SJCRH30 (cell line): ENCODE measurements around the gene HPN. TPM values are rescaled to one million over a fixed set of nuclear protein-coding genes. Genes with fewer than 3 reads are reported as not detected.
"Not testable (repeated sequence)": the region's sequence is repeated elsewhere in the genome, so short reads cannot be mapped to it uniquely, and the experiment has no call there.

Experiments used
- DNase-seq, 2 experiments: peaks; one replicate each; pipeline ENCODE4 v3.0.0-alpha.2; 2015 to 2020
- H3K27ac ChIP-seq: fragments of 250-450 bp; sonication (Bioruptor Pico); 2 replicates; pipeline ENCODE4 v1.5.1; 2020; ENCODE audit warnings: mild to moderate bottlenecking, moderate library complexity
- H3K27me3 ChIP-seq: fragments of 250-450 bp; sonication (Bioruptor Pico); 2 replicates; pipeline ENCODE4 v1.5.1; 2020; ENCODE audit warnings: mild to moderate bottlenecking, moderate library complexity
- H3K36me3 ChIP-seq: fragments of 250-450 bp; sonication (Bioruptor Pico); 2 replicates; pipeline ENCODE4 v1.5.1; 2020; ENCODE audit warnings: mild to moderate bottlenecking, moderate library complexity
- H3K4me1 ChIP-seq: fragments of 250-450 bp; sonication (Bioruptor Pico); 2 replicates; pipeline ENCODE4 v1.5.1; 2020; ENCODE audit warnings: mild to moderate bottlenecking, moderate library complexity
- H3K4me3 ChIP-seq: fragments of 250-450 bp; sonication (Bioruptor Pico); 2 replicates; pipeline ENCODE4 v1.5.1; 2020; ENCODE audit warnings: mild to moderate bottlenecking, moderate library complexity
- H3K9me3 ChIP-seq: fragments of 250-450 bp; sonication (Bioruptor Pico); replicated peaks from 2 replicates; pipeline ENCODE4 v1.5.1; 2020; ENCODE audit warnings: mild to moderate bottlenecking, moderate library complexity
- total RNA-seq: library from RNA; depleted of rRNA; stranded (reverse); fragments of >200 nt; shearing (Covaris generic); gene quantifications from 2 replicates; pipeline ENCODE4 v1.2.3, GENCODE V29; 2014

The HPN gene
- total RNA-seq, 1 experiment from 2014 or later = not detected

DNA sequence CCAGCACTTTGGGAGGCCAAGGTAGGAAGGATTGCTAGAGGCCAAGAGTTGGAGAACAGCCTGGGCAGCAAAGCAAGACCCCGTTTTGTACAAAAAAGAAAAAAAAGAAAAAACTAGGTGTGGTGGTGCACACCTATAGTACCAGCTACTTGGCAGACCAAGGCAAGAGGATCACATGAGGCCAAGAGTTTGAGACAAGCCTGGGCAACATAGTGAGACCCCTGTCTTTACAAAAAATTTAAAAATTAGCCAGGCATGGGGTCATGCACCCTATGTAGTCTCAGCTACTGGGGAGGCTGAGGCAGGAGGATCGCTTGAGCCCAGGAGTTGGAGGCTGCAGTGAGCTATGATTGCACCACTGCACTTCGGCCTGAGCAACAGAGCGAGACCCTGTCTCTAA lies 26.7 kb upstream of the HPN start:
- not testable (repeated sequence) for DNase-seq, H3K4me1 ChIP-seq, H3K27ac ChIP-seq, H3K4me3 ChIP-seq, H3K9me3 ChIP-seq, H3K27me3 ChIP-seq
- peaks cover 50% of the 10 kb centered on the region for H3K36me3 ChIP-seq

DNA sequence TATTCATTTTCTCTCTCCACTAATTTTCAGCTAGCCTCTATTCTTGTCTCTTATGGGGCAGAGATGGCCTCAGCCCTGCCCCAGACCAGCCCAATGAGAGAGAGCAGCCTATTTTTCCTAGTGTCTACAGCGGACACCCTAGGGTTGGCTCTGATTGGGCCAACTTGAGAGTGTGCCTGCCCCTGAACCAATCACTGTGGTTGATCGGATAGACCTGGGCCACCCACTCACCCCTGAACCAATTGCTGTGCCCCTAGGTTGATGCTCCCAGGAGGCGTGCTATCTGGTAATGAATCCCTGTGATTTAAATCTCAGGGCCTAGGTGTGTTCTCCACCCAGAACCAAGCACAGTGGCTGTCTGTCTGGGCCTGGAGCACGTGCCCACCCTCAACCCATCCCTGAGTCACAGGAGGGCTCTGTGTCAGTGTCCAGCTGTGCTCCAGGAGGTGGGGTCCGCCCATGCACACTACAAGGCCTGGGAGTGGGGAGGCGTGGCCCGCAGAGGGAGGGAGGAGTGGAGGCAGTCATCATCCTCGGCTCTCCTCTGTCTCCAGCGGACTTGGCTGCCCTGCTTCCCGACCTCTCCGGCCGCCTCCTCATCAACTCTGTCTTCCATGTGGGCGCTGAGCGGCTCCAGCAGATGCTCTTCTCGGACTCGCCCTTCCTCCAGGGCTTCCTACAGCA lies 26.1 kb upstream of the HPN start:
- H3K27me3 ChIP-seq = no peaks in the 10 kb centered on the region
- no peak for DNase-seq
- no peaks in the 10 kb centered on the region for H3K4me1 ChIP-seq
- H3K9me3 ChIP-seq = no peaks in the 10 kb centered on the region
- no peak overlapping the region for H3K27ac ChIP-seq
- H3K36me3 ChIP-seq = peaks cover 53% of the 10 kb centered on the region
- H3K4me3 ChIP-seq = no peak overlapping the region

DNA sequence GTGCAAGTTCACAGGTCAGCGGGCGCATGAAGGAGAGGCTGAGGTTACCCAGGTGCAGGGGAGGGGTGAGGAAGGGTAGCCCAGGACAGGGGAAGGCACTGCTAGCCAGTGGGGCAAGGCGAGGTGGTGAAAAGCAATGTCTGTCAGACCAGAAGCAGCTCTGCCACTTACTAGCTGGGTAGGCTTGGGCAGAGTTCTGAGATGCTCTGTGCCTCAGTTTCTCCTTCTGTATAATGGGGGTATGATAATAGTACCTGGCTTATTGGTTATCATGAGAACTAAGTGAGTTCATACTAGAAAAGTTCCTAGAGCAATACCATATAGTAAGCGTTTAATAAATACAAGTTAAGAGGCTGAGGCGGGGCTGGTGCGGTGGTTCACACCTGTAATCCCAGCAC lies 25.6 kb upstream of the HPN start:
- Histone ChIP-seq H3K4me3 (no peak overlapping the region), H3K27me3 (no peaks in the 10 kb centered on the region), H3K36me3 (peaks cover 50% of the 10 kb centered on the region), H3K4me1 (no peaks in the 10 kb centered on the region), H3K9me3 (no peaks in the 10 kb centered on the region), H3K27ac (no peak overlapping the region)
- no peak for DNase-seq

DNA sequence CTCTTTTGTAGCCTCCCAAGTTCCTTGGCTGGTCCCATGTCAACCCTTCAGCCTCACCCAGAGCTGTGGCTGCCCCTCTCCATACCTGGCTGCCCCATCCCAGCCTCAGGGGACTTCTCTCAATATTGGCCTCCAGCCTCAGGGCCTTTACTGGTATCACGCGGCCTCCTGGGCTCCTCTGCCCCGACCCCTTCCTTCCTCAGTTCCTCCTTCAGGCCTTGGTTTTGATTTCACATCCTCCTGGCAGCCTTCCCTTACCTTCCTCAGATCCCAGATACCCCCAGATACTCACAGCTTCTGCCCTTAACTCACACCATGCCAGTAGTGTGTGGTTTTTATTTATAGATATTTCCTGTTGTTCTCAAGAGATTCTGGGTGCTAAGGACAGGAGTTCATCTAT lies 24.0 kb upstream of the HPN start:
- DNase-seq = no peak
- H3K9me3 ChIP-seq = no peaks in the 10 kb centered on the region

GRCh38 chr19:35018379-35018778 lies 23.1 kb upstream of the HPN start:
- Histone ChIP-seq H3K27ac (no peak overlapping the region), H3K4me3 (no peak overlapping the region), H3K4me1 (no peaks in the 10 kb centered on the region), H3K9me3 (no peaks in the 10 kb centered on the region), H3K36me3 (peaks cover 44% of the 10 kb centered on the region), H3K27me3 (no peaks in the 10 kb centered on the region)
- DNase-seq = no peak

More for the DNA sequence above, 24.0 kb upstream of the HPN start:
- Histone ChIP-seq H3K4me1 (no peaks in the 10 kb centered on the region), H3K36me3 (peaks cover 47% of the 10 kb centered on the region), H3K4me3 (no peak overlapping the region), H3K27me3 (no peaks in the 10 kb centered on the region), H3K27ac (no peak overlapping the region)

GRCh38 chr19:35019144-35019543 lies 22.4 kb upstream of the HPN start:
- no peak for DNase-seq
- Histone ChIP-seq H3K4me3 (no peak overlapping the region), H3K27ac (no peak overlapping the region), H3K36me3 (peaks cover 46% of the 10 kb centered on the region), H3K4me1 (no peaks in the 10 kb centered on the region), H3K27me3 (no peaks in the 10 kb centered on the region), H3K9me3 (no peaks in the 10 kb centered on the region)

DNA sequence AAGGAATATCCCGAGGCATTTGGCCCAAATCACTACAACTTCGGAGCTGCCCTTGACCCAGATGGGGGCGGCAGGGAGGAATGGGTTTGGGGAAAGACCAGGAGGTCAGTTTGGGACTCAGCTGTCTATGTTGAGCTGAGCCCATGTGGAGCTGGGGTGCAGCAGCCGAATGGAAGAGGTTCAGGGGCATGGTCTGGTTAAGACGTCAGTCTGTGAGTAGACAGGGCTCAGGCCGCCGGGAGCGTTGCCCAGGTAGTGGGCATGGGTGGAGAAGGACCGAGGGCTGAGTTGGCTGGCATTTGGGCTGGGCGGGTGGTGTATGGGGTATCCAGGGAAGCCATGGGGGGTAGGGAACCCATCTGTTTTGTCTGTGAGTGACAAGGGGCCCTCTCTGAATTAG lies 20.5 kb upstream of the HPN start:
- no peaks in the 10 kb centered on the region for H3K27me3 ChIP-seq
- no peak overlapping the region for H3K27ac ChIP-seq
- peaks cover 53% of the 10 kb centered on the region for H3K36me3 ChIP-seq
- no peaks in the 10 kb centered on the region for H3K4me1 ChIP-seq
- no peak overlapping the region for H3K4me3 ChIP-seq
- H3K9me3 ChIP-seq = no peaks in the 10 kb centered on the region
- no peak for DNase-seq

DNA sequence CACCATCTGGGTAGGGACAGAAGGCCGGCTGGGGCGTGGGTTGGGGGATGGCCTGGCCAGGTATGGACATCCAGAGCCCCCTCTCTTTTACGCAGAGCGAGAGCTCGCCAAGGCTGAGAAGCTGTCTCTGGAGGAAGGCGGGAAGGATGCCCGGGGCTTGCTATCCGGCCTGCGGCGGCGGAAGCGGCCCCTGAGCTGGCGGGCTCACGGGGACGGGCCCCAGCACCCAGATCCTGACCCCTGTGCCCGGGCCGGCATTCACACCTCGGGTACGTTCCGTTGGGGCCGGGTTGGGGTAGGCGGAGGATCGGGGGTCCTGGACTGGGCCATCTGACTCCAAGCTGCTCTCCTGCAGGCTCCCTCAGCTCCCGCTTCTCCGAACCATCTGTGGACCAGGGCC lies 19.9 kb upstream of the HPN start:
- Histone ChIP-seq H3K4me1 (no peaks in the 10 kb centered on the region), H3K4me3 (no peak overlapping the region), H3K27ac (no peak overlapping the region), H3K36me3 (peaks cover 50% of the 10 kb centered on the region), H3K27me3 (no peaks in the 10 kb centered on the region), H3K9me3 (no peaks in the 10 kb centered on the region)
- DNase-seq = no peak

DNA sequence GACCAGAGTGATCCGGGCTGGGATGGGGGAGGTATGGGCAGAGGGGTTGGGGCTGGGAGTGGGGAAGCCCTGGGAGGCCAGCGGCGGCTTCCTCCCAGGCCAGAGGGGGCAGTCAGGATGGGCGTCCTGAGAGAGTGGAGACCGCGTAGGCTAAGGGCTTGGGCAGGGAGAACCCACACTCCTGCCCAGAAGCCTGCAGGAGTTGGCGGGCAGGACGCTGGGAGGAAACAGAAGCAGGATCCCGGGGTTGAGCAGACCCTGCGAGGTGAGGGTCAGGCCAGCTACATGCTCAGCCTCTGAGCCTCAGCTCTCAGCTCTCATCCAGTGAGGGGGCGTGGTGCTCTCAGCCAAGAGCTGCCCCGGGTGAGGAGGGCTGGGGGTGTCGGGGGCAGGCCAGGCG lies 19.1 kb upstream of the HPN start:
- Histone ChIP-seq H3K4me1 (no peaks in the 10 kb centered on the region), H3K27me3 (no peaks in the 10 kb centered on the region), H3K4me3 (no peak overlapping the region), H3K27ac (no peak overlapping the region), H3K9me3 (no peaks in the 10 kb centered on the region), H3K36me3 (peaks cover 57% of the 10 kb centered on the region)
- no peak for DNase-seq

DNA sequence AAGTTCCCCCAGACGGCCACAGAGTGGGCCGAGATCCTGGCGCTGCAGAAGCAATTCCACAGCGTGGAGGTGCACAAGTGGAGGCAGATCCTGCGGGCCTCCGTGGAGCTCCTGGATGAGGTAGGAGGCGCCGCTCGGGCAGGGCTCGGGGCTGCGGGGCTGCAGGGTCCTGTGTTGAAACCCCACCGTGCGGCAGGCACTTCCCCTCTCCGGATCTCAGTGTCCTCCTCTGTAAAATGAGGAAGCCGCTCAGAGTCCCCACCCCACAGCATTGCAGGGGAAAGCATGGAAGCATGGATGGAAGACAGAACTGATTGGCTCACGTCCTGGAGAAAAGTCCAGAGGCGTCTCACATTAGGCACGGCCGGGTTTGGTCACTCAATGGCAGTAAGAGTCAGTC lies 18.1 kb upstream of the HPN start:
- H3K27ac ChIP-seq = no peak overlapping the region
- H3K4me3 ChIP-seq = no peak overlapping the region
- no peak for DNase-seq
- no peaks in the 10 kb centered on the region for H3K4me1 ChIP-seq
- H3K27me3 ChIP-seq = no peaks in the 10 kb centered on the region
- no peaks in the 10 kb centered on the region for H3K9me3 ChIP-seq
- peaks cover 51% of the 10 kb centered on the region for H3K36me3 ChIP-seq

DNA sequence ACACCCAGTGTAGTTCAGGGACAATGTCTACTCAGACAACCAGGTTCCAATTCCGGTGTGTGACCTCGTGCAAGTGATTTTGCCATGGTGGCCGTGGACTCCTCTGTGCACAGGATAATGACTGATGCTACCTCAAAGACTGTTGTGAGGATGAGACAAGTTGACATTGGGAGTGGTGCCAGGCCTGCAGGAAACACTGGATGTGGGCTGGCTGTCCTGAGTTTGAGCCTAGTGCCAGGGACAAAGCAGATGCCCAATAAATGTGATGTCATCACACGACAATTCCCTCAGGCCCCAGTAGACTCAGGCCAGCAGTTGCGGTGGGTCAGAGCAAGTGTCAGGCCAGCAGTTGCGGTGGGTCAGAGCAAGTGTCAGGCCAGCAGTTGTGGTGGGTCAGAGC lies 17.4 kb upstream of the HPN start:
- no peaks in the 10 kb centered on the region for H3K9me3 ChIP-seq
- no peak overlapping the region for H3K4me3 ChIP-seq
- peaks cover 46% of the 10 kb centered on the region for H3K36me3 ChIP-seq
- no peak overlapping the region for H3K27ac ChIP-seq
- H3K27me3 ChIP-seq = no peaks in the 10 kb centered on the region
- no peaks in the 10 kb centered on the region for H3K4me1 ChIP-seq
- no peak for DNase-seq

DNA sequence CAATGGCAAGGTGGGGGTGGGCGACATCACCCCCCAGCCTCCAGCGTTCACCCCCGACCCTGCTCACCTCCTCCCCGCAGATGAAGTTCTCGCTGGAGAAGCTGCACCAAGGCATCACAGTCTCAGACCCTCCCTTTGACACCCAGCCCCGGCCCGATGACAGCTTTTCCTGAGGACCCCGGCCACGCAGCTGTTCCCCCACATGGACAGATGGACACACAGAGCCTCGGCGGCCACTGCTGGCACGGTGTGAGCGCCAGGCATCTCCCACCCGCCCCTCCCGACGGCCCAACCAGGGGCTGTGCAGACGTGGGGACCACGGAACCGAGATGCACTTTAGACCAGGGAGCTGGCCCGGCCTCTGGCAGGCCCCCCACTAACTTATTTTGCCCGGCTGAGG lies 15.6 kb upstream of the HPN start:
- H3K9me3 ChIP-seq = no peaks in the 10 kb centered on the region
- H3K4me1 ChIP-seq = no peaks in the 10 kb centered on the region
- no peak overlapping the region for H3K4me3 ChIP-seq
- peaks cover 35% of the 10 kb centered on the region for H3K36me3 ChIP-seq
- H3K27ac ChIP-seq = no peak overlapping the region
- DNase-seq = no peak
- no peaks in the 10 kb centered on the region for H3K27me3 ChIP-seq

GRCh38 chr19:35026418-35026817 lies 15.1 kb upstream of the HPN start:
- no peak overlapping the region for H3K4me3 ChIP-seq
- H3K9me3 ChIP-seq = no peaks in the 10 kb centered on the region
- H3K4me1 ChIP-seq = no peaks in the 10 kb centered on the region
- H3K36me3 ChIP-seq = peaks cover 33% of the 10 kb centered on the region
- H3K27ac ChIP-seq = no peak overlapping the region
- H3K27me3 ChIP-seq = no peaks in the 10 kb centered on the region
- DNase-seq = no peak

DNA sequence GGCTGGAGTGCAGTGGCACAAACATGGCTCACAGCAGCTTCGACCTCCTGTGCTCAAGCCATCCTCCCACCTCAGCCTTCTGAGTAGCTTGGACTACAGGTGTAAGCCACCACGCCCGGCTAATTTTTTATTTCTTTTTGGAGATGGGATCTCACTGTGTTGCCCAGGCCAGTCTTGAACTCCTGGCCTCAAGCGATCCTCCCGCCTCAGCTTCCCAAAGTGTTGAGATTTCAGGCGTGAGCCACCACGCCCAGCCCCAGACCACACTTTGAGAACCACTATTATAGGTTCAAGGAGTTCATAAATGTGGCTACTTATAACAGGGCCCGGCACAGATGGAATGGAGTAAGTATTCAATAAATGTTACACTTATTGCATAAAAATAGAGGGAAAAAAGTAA lies 14.5 kb upstream of the HPN start:
- H3K27ac ChIP-seq = no peak overlapping the region
- H3K9me3 ChIP-seq = no peaks in the 10 kb centered on the region
- peaks cover 30% of the 10 kb centered on the region for H3K36me3 ChIP-seq
- DNase-seq = no peak
- no peak overlapping the region for H3K4me3 ChIP-seq
- no peaks in the 10 kb centered on the region for H3K27me3 ChIP-seq
- no peaks in the 10 kb centered on the region for H3K4me1 ChIP-seq

GRCh38 chr19:35027851-35028599 lies 13.5 kb upstream of the HPN start:
- H3K27ac ChIP-seq = no peak overlapping the region
- no peaks in the 10 kb centered on the region for H3K9me3 ChIP-seq
- H3K27me3 ChIP-seq = no peaks in the 10 kb centered on the region
- H3K36me3 ChIP-seq = peaks cover 28% of the 10 kb centered on the region
- no peaks in the 10 kb centered on the region for H3K4me1 ChIP-seq
- no peak overlapping the region for H3K4me3 ChIP-seq
- peak in 1 of 2 experiments; percentile 29 for DNase-seq

DNA sequence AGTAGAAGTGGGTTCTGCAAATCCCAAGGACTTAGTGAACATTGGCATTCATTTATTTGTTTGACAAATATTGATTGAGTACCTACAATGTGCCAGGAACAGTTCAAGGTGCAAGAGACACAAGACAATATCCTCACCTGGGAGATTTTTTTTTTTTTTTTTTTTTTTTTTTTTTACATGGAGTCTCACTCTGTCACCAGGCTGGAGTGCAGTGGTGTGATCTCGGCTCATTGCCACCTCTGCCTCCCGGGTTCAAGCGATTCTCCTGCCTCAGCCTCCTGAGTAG lies 13.0 kb upstream of the HPN start:
- not testable (repeated sequence) for H3K4me1 ChIP-seq, H3K27ac ChIP-seq, DNase-seq, H3K27me3 ChIP-seq, H3K4me3 ChIP-seq, H3K9me3 ChIP-seq
- peaks cover 26% of the 10 kb centered on the region for H3K36me3 ChIP-seq
